Measurements from ENCODE around the gene C1QTNF12.

- TF ChIP-seq CTCF (conservative IDR thresholded peaks at IDR 0.05; ENCODE audit: low read length): no peak
- no peak for TF ChIP-seq EZH2phosphoT487 (IDR thresholded peaks at IDR 0.05; ENCODE audit: borderline replicate concordance, low read depth, low read length)
These were observed 47.9 kb downstream of the C1QTNF12 start for GRCh38 chr1:1198423-1199140.

Data from OCI-LY7 (cell line).